Inflammatory macrophage (primary cell): ENCODE measurements around the gene ACTN4.
A peak's percentile ranks its signal among the peaks of the same experiment; 100 is the strongest.
"Not testable (repeated sequence)": the region's sequence is repeated elsewhere in the genome, so short reads cannot be mapped to it uniquely, and the experiment has no call there.

Experiments
- DNase-seq, 2 donors: peaks; one replicate each; pipeline ENCODE4 v3.0.0-alpha.2; 2020 to 2022
- total RNA-seq, 18 experiments: gene quantifications; one replicate each; lab custom pipeline; 2026; ENCODE audit warnings: mixed read lengths in 6 of 18, inconsistent platforms in 2 of 18; lab: John Stamatoyannopoulos, UW

The ACTN4 gene
- total RNA-seq = 107 to 216 (median 172) reads per million in 18 experiments

GRCh38 chr19:38647368-38647965 is at the start of gene ACTN4:
TSS of gene ACTN4 (plus strand) at chr19:38647649. CDS start at chr19:38647746, 97 bp downstream.
- DNase-seq = peak; percentile 99

GRCh38 chr19:38599722-38600121 is 47.7 kb upstream of the ACTN4 start:
- no peak for DNase-seq

GRCh38 chr19:38602856-38603255 is 44.6 kb upstream of the ACTN4 start:
- not testable (repeated sequence) for DNase-seq

GRCh38 chr19:38606131-38606530 is 41.3 kb upstream of the ACTN4 start:
- no peak for DNase-seq

GRCh38 chr19:38614289-38614688 is 33.2 kb upstream of the ACTN4 start:
- DNase-seq = no peak

GRCh38 chr19:38615007-38615581 is 32.4 kb upstream of the ACTN4 start:
- DNase-seq = peak in 1 of 2 donors; percentile 29

- no peak for DNase-seq
Observed at GRCh38 chr19:38616265-38616664, 31.2 kb upstream of the ACTN4 start.

GRCh38 chr19:38617283-38617763 is 30.1 kb upstream of the ACTN4 start:
- no peak for DNase-seq

- DNase-seq = no peak
Observed at GRCh38 chr19:38617764-38618589, 29.5 kb upstream of the ACTN4 start, which contains the start of gene MAP4K1. TSS of gene MAP4K1 (minus strand) at chr19:38617953. CDS start at chr19:38617895, 58 bp downstream.

- peak; percentile 99 to 100 for DNase-seq
Observed at GRCh38 chr19:38618590-38619360, 28.7 kb upstream of the ACTN4 start, which contains the start of gene EIF3K. TSS of gene EIF3K (plus strand) at chr19:38619188. CDS start at chr19:38619269, 81 bp downstream.

- peak in 1 of 2 donors; percentile 10 for DNase-seq
Observed at GRCh38 chr19:38619361-38620174, 27.9 kb upstream of the ACTN4 start.

GRCh38 chr19:38624822-38625221 is 22.6 kb upstream of the ACTN4 start:
- no peak for DNase-seq

- DNase-seq = no peak
Observed at GRCh38 chr19:38626401-38626800, 21.0 kb upstream of the ACTN4 start.

GRCh38 chr19:38629568-38629967 is 17.9 kb upstream of the ACTN4 start:
- no peak for DNase-seq

GRCh38 chr19:38631301-38631700 is 16.1 kb upstream of the ACTN4 start:
- DNase-seq = not testable (repeated sequence)

GRCh38 chr19:38631811-38632475 is 15.5 kb upstream of the ACTN4 start:
- DNase-seq = not testable (repeated sequence)

GRCh38 chr19:38632476-38633213 is 14.8 kb upstream of the ACTN4 start:
- no peak for DNase-seq

- peak; percentile 76 to 80 for DNase-seq
Observed at GRCh38 chr19:38634757-38635482, 12.5 kb upstream of the ACTN4 start.
